CD4-positive, alpha-beta memory T cell (primary cell): ENCODE data around the gene NUP58. TPM values are rescaled to one million over a fixed set of nuclear protein-coding genes. Genes with fewer than 3 reads are reported as not detected.
A peak's percentile ranks its signal among the peaks of the same experiment; 100 is the strongest.

Experiments
- CTCF ChIA-PET: fragments of 350-600 bp; sonication (Branson Sonifier 250); formaldehyde crosslinking; loops from one replicate; lab custom pipeline; 2021; ENCODE audit warnings: inconsistent platforms; ENCODE audit not compliant: partially characterized antibody; lab: Charles Lee
- POLR2A ChIA-PET: fragments of 350-600 bp; sonication (Branson Sonifier 250); formaldehyde crosslinking; loops from one replicate; lab custom pipeline; 2021; ENCODE audit not compliant: partially characterized antibody; lab: Charles Lee
- DNase-seq, 5 donors: peaks; one replicate each; pipeline versions ENCODE4 v3.0.0 to v3.0.0-alpha.2; 2020 to 2022; ENCODE audit warnings: mixed read lengths in 1 of 5
- H3K27ac ChIP-seq: one replicate; pipeline ENCODE4 v1.7.0; 2013; ENCODE audit warnings: low read depth, low read length
- H3K27me3 ChIP-seq: 2 replicates; pipeline ENCODE4 v1.7.0; 2013; ENCODE audit warnings: mild to moderate bottlenecking, low read length, moderate library complexity; ENCODE audit not compliant: insufficient read depth
- H3K36me3 ChIP-seq: 2 replicates; pipeline ENCODE4 v1.7.0; 2013; ENCODE audit warnings: mild to moderate bottlenecking, low read length, moderate library complexity; ENCODE audit not compliant: insufficient read depth
- H3K4me1 ChIP-seq: 2 replicates; pipeline ENCODE4 v1.7.0; 2013; ENCODE audit warnings: mild to moderate bottlenecking, low read length, moderate library complexity; ENCODE audit not compliant: insufficient read depth
- H3K4me3 ChIP-seq, 2 donors: one replicate each; pipeline ENCODE4 v1.7.0; 2013; ENCODE audit warnings: low read length in 2 of 2, mild to moderate bottlenecking in 1 of 2
- H3K9me3 ChIP-seq, 2 donors: one replicate each; pipeline ENCODE4 v1.7.0; 2013; ENCODE audit warnings: low read length in 2 of 2, control low read depth in 1 of 2; ENCODE audit not compliant: control insufficient read depth in 1 of 2
- H3K27ac Mint-ChIP-seq, 7 donors: one replicate each; pipeline ENCODE4 v1.8.0; 2020 to 2021; ENCODE audit warnings: mixed read lengths in 7 of 7, mild to moderate bottlenecking in 6 of 7, inconsistent platforms in 3 of 7, moderate library complexity in 3 of 7
- H3K27me3 Mint-ChIP-seq, 2 donors: one replicate each; pipeline ENCODE4 v1.8.0; 2020 to 2021; ENCODE audit warnings: mixed read lengths in 2 of 2
- H3K36me3 Mint-ChIP-seq, 2 donors: one replicate each; pipeline ENCODE4 v1.8.0; 2020 to 2021; ENCODE audit warnings: mixed read lengths in 2 of 2, inconsistent platforms in 1 of 2, mild to moderate bottlenecking in 1 of 2
- H3K4me1 Mint-ChIP-seq, 4 donors: one replicate each; pipeline ENCODE4 v1.8.0; 2020 to 2021; ENCODE audit warnings: mixed read lengths in 4 of 4, mild to moderate bottlenecking in 1 of 4
- H3K4me3 Mint-ChIP-seq, 8 donors: one replicate each; pipeline ENCODE4 v1.8.0; 2020 to 2021; ENCODE audit warnings: mixed read lengths in 8 of 8, mild to moderate bottlenecking in 7 of 8, moderate library complexity in 6 of 8, inconsistent platforms in 3 of 8
- H3K9me3 Mint-ChIP-seq, 8 donors: one replicate each; pipeline ENCODE4 v1.8.0; 2020 to 2021; ENCODE audit warnings: mixed read lengths in 8 of 8, mild to moderate bottlenecking in 5 of 8, inconsistent platforms in 3 of 8, moderate library complexity in 1 of 8
- intact Hi-C: fragments of 100-400 bp; cut with micrococcal nuclease; formaldehyde crosslinking; loops from one replicate; pipeline ENCODE4 v1.15.1; 2023
- polyA plus RNA-seq, 2 donors: library from polyadenylated mRNA; unstranded; fragments of 300-500 nt; fragmentation: Illumina TruSeq; gene quantifications; one replicate each; pipeline ENCODE4 v1.2.3, GENCODE V29; 2021
- total RNA-seq, 2 experiments: library from RNA; stranded (reverse); gene quantifications; one replicate each; pipeline ENCODE4 v1.2.3, GENCODE V29; 2021

NUP58 gene
- total RNA-seq = 10 to 100 TPM; 42.9 to 43.3 TPM
- polyA plus RNA-seq = 10 to 100 TPM in 1 of 2 donors, 1 to 10 TPM in 1; 7.7 to 18.8 TPM

GRCh38 chr13:25301347-25302113 lies at the start of gene NUP58:
Gene NUP58, plus strand, starts transcription at chr13:25301625. Its CDS starts 149 bp downstream, at chr13:25301774.
- CTCF ChIA-PET = interaction anchor here (1.2 to 4.0 kb wide), 3 partner anchors 11 to 18 kb away, joined by 3 to 18 read pairs (median 4); partner anchors contain the start of gene MTMR6
- H3K36me3 Mint-ChIP-seq = peaks cover 9 to 32% of the 10 kb centered on the region in 2 donors
- no peaks in the 10 kb centered on the region for H3K36me3 ChIP-seq
- H3K4me3 ChIP-seq = peak within 1 kb of the TSS; percentile 86 to 93
- H3K4me3 Mint-ChIP-seq = peak within 1 kb of the TSS; percentile 91 to 97 (median 92)
- peaks cover 19 to 50% (median 37%) of the 10 kb centered on the region in 4 donors for H3K4me1 Mint-ChIP-seq
- intact Hi-C loops = loop anchor here (1.0 to 5.0 kb wide), 9 partner anchors 9 to 1049 kb away; partner anchors contain the start of genes CDK8 and MTMR6
- POLR2A ChIA-PET = interaction anchor here (0.6 to 3.3 kb wide), 7 partner anchors 9 to 920 kb away, joined by 3 to 20 read pairs (median 3); partner anchors contain the start of genes MTMR6 and RNF6
- H3K9me3 Mint-ChIP-seq = peaks cover 0 to 2% (median 0%) of the 10 kb centered on the region in 8 donors
- no peaks in the 10 kb centered on the region for H3K9me3 ChIP-seq
- peak within 1 kb of the TSS; percentile 96 for H3K27ac ChIP-seq
- H3K27me3 Mint-ChIP-seq = peaks cover 3 to 6% of the 10 kb centered on the region in 2 donors
- H3K27ac Mint-ChIP-seq = peak within 1 kb of the TSS; percentile 93 to 97 (median 97)
- peaks cover 27% of the 10 kb centered on the region for H3K4me1 ChIP-seq
- H3K27me3 ChIP-seq = peaks cover 5% of the 10 kb centered on the region
- peak; percentile 92 to 96 (median 93) for DNase-seq

GRCh38 chr13:25252225-25252624 lies 49.2 kb upstream of the NUP58 start:
- ChIA-PET POLR2A (interaction anchor here (0.9 kb wide), 1 partner anchor 26 kb away, joined by 3 read pairs; no protein-coding TSS in a partner anchor), CTCF (no interaction called here)
- Histone ChIP-seq H3K27ac (no peak overlapping the region), H3K36me3 (peaks cover 54% of the 10 kb centered on the region), H3K4me3 (no peak overlapping the region), H3K9me3 (no peaks in the 10 kb centered on the region), H3K4me1 (no peaks in the 10 kb centered on the region), H3K27me3 (no peaks in the 10 kb centered on the region)
- Mint-ChIP-seq H3K4me1 (peaks cover 0 to 3% (median 0%) of the 10 kb centered on the region in 4 donors), H3K9me3 (no peaks in the 10 kb centered on the region), H3K36me3 (peaks cover 44 to 76% of the 10 kb centered on the region in 2 donors), H3K27me3 (no peaks in the 10 kb centered on the region), H3K4me3 (no peak overlapping the region), H3K27ac (no peak overlapping the region)
- intact Hi-C loops = no loop called here
- no peak for DNase-seq

GRCh38 chr13:25252752-25253151 lies 48.7 kb upstream of the NUP58 start:
- Mint-ChIP-seq H3K4me3 (no peak overlapping the region), H3K36me3 (peaks cover 50 to 81% of the 10 kb centered on the region in 2 donors), H3K9me3 (no peaks in the 10 kb centered on the region), H3K27me3 (no peaks in the 10 kb centered on the region), H3K4me1 (peaks cover 0 to 3% (median 0%) of the 10 kb centered on the region in 4 donors), H3K27ac (no peak overlapping the region)
- no peaks in the 10 kb centered on the region for H3K4me1 ChIP-seq
- H3K27me3 ChIP-seq = no peaks in the 10 kb centered on the region
- H3K27ac ChIP-seq = no peak overlapping the region
- ChIA-PET POLR2A (interaction anchor here (0.9 kb wide), 1 partner anchor 26 kb away, joined by 3 read pairs; no protein-coding TSS in a partner anchor), CTCF (interaction anchor here (1.3 to 1.4 kb wide), 3 partner anchors 19 to 1446 kb away, joined by 3 to 6 read pairs (median 4); partner anchors contain the start of gene MTMR6)
- no peak for DNase-seq
- intact Hi-C loops = no loop called here
- no peak overlapping the region for H3K4me3 ChIP-seq
- no peaks in the 10 kb centered on the region for H3K9me3 ChIP-seq
- H3K36me3 ChIP-seq = peaks cover 59% of the 10 kb centered on the region

- DNase-seq = no peak
- H3K4me1 ChIP-seq = no peaks in the 10 kb centered on the region
- Mint-ChIP-seq H3K4me1 (peaks cover 0 to 3% (median 0%) of the 10 kb centered on the region in 4 donors), H3K27me3 (no peaks in the 10 kb centered on the region), H3K4me3 (no peak overlapping the region), H3K36me3 (peaks cover 50 to 77% of the 10 kb centered on the region in 2 donors), H3K9me3 (no peaks in the 10 kb centered on the region), H3K27ac (peak overlapping the region in 1 of 7 donors; percentile 57)
- no peaks in the 10 kb centered on the region for H3K9me3 ChIP-seq
- no peak overlapping the region for H3K4me3 ChIP-seq
- intact Hi-C loops = no loop called here
- peaks cover 59% of the 10 kb centered on the region for H3K36me3 ChIP-seq
- H3K27me3 ChIP-seq = no peaks in the 10 kb centered on the region
- POLR2A ChIA-PET = no interaction called here
- no peak overlapping the region for H3K27ac ChIP-seq
- CTCF ChIA-PET = interaction anchor here (1.3 to 1.4 kb wide), 3 partner anchors 20 to 1445 kb away, joined by 3 to 6 read pairs (median 4); partner anchors contain the start of gene MTMR6
Measured at GRCh38 chr13:25253702-25254101, 47.7 kb upstream of the NUP58 start.

GRCh38 chr13:25262261-25262660 lies 39.2 kb upstream of the NUP58 start:
- Histone ChIP-seq H3K27ac (no peak overlapping the region), H3K36me3 (peaks cover 37% of the 10 kb centered on the region), H3K27me3 (no peaks in the 10 kb centered on the region), H3K9me3 (no peaks in the 10 kb centered on the region), H3K4me3 (no peak overlapping the region), H3K4me1 (no peaks in the 10 kb centered on the region)
- ChIA-PET POLR2A (no interaction called here), CTCF (no interaction called here)
- DNase-seq = no peak
- Mint-ChIP-seq H3K4me1 (peaks cover 0 to 2% (median under 1%) of the 10 kb centered on the region in 4 donors), H3K36me3 (peaks cover 43 to 70% of the 10 kb centered on the region in 2 donors), H3K9me3 (no peaks in the 10 kb centered on the region), H3K4me3 (no peak overlapping the region), H3K27me3 (no peaks in the 10 kb centered on the region), H3K27ac (no peak overlapping the region)
- intact Hi-C loops = no loop called here

GRCh38 chr13:25266706-25267105 lies 34.7 kb upstream of the NUP58 start:
- Mint-ChIP-seq H3K4me3 (no peak overlapping the region), H3K36me3 (peaks cover 44 to 77% of the 10 kb centered on the region in 2 donors), H3K27me3 (no peaks in the 10 kb centered on the region), H3K27ac (peak overlapping the region in 1 of 7 donors; percentile 76), H3K4me1 (peaks cover 0 to 11% (median 9%) of the 10 kb centered on the region in 4 donors), H3K9me3 (no peaks in the 10 kb centered on the region)
- Histone ChIP-seq H3K27me3 (no peaks in the 10 kb centered on the region), H3K9me3 (no peaks in the 10 kb centered on the region), H3K4me1 (no peaks in the 10 kb centered on the region), H3K4me3 (no peak overlapping the region), H3K27ac (no peak overlapping the region), H3K36me3 (peaks cover 36% of the 10 kb centered on the region)
- ChIA-PET POLR2A (no interaction called here), CTCF (interaction anchor here (1.7 kb wide), 1 partner anchor 21 kb away, joined by 8 read pairs; the partner anchor contains the start of gene MTMR6)
- no peak for DNase-seq
- intact Hi-C loops = loop anchor here (1.0 to 5.0 kb wide), 3 partner anchors 21 to 109 kb away; partner anchors contain the start of genes MTMR6 and NUP58
